NAMALWA (cell line): ENCODE measurements around the gene HOXB3.

Source experiments
- DNase-seq: peaks from one replicate; pipeline ENCODE4 v3.0.0-alpha.2; 2015; ENCODE audit warnings: low spot score

Gene HOXB3

DNA sequence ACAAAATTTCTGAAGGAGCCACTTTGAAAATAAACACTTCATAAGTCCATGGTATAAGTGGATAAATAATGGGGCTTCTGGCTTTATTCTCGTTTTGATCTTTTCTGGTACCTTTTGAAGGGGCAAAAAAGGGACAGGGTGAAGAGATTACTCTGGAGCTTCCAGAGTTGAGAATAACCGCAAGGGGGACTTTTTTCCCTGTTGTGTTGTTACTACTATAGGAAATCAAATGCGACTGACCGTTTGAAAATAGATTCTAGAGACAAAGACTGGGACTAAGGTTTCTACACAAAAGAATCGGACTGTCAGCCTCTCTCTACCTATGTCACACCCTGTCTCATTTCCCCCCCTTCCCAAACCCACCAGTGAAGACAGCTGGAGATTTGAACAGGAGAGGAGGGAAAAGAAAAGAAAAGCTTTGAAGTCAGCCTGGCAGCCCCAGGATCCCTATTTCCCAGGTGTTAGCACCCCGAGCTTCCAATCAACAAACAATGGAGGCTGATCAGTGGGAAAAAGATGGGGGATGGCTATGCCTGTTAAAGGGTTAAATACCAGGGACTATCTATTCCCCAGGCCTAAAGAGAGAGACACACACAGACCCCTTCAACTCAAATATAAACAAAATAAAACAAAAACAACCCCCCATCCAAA is 20.2 kb downstream of the HOXB3 start:
- no peak for DNase-seq

DNA sequence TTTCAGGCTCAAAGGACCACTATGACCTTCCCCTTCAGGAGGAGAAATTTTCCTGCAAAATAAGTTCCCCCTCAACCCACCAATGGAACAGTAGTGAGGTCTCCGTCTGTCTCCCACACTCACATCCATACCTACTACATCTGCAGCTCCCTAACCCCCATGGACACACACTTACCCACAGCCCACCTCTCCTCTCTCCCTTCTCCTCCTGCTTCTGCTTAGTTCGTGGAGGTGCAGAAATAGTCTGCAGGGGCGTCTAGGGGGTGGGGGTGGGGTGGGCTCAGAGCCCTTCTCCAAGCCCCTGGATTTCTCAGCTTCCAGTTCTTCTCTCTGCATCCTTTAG is 20.8 kb downstream of the HOXB3 start:
- DNase-seq: no peak

DNA sequence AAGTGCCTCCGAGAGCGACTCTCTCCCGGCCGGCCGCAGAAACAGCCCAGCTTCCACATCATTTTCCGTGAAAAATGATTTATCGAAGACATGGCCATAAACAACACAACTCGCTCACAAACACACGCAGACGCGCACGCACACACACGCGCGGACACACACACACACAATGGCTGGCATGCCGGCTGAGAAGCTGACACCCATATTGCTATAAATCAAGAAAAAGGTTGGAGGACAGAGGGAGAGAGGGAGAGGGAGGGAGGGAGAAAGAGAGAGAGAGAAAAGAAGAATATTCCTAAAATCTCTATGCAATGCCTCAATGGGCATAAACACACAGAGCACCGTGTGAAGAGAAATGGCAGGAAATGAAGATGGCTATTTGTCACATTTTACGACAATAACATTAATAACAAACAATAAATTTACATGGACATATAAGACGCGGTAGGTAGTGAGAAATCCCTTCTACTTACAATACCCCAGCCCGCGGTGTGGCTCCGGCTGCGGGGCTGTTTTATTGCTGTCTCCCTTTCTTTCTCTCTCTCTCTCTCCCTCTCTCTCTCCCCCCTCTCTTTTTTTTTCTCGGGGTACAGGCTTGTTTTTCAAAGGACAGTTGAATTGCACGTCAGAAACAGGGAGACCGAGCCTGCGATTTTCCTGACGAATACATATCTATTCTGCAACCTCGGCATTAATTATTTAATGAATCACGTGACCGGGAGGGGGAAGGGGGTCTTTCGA is 21.4 kb downstream of the HOXB3 start:
- no peak for DNase-seq

DNA sequence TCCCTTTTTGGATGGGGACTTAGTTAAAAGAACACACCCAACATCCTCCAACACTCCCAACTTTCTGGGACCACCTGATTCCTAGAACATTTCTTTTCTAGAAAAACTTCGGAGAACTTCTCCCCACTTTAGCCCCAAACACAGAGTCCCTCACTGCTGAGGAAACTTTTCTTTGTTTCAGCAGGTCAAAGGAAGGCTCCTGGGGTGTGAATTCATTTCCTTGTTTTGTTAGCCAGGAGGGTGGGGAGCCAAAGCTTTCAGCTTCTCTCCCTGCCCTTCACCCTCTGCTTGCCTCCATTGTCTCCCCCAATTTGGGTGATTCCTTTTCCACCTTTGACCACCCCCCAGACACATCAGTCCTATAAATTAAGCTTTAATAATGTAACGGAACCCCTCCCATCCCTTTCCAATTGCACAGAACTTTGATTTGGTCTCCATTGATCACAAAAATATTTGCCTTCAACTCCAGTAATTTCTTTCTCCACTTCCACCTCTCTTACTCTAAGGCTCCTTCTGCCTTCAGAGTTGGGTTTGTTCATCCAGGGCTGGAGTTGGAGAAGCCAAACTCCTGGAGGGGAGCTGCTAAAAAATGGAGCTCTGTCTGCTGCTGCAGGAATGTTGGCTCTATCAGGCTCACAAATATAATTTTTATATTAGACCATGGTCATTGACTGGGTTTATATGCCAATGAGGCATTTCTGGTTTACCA is 22.2 kb downstream of the HOXB3 start:
- DNase-seq: no peak

DNA sequence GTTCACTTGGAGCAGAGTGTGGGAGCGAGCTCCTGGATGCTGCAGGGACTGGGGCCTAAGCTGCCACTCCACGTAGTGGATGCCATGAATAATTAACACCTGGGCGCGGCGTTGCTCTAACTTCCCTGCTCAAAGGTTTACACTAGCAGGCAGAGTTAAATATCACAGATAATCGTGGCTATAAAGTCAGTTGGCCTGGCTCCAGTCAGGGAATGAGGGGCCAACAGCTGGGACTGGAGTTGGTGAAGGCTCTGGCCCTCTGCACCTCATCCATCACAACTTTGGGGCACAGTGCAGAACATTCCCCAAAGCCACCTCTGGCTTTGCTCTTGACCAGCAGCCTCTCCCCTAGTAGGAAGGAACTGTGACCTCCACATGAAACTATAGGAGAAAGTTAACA is 22.8 kb downstream of the HOXB3 start:
- DNase-seq: no peak

DNA sequence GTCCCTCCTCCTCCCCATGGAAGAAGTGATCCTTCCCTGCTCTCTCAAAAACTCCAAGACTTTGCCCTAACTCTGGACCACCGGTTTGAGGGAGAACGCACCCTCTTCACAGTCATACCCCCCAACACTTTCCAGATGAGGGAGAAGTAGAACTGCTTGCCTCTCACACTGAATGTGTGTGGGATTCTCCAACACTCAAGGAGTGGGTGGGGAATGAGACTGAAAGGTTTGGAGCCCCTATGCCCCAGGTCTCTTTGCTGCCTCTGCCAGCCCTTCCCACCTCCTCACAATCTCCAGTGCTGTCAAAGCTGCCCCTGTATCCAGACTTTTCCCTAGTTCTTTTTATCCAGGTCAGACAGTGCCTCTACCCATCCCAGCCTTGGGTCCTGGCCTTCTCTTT is 23.3 kb downstream of the HOXB3 start:
- no peak for DNase-seq

DNA sequence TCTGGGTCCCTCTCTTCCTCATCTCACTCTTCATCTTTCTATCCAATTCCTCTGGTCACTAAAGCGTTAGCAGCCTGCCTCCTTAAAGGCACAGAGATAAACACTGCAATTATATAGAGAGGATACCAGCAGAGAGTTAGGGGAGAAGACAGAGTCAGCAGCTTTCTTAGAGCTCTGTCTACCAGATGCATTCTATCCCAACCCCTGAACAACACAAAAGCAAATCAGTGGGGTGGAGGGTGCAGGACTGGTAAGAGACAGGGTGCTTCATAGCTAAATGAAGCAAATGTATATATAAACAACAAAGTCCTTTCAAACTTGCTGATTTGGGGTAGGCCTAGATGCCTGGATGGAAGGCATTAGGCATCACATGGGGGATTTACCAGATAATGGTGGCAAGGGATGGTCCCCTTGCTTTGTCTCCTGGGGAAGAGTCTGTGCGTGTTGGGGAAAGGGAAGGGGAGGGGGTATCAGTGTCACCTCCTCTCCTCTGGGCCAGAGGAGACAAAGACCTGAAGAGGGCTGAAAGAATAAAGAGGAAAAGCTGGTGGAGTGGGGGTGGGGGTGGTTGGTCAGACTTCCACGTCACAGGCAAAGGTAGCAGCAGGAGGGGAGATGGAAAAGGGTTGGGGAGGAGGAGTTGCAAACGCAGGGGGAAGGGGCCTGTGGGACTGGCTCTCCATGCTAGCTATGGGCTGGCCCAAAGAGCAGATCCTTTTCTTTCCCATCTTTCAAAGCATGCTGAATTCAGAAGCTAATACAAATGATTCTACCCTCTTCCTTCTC is 23.9 kb downstream of the HOXB3 start:
- DNase-seq: no peak

DNA sequence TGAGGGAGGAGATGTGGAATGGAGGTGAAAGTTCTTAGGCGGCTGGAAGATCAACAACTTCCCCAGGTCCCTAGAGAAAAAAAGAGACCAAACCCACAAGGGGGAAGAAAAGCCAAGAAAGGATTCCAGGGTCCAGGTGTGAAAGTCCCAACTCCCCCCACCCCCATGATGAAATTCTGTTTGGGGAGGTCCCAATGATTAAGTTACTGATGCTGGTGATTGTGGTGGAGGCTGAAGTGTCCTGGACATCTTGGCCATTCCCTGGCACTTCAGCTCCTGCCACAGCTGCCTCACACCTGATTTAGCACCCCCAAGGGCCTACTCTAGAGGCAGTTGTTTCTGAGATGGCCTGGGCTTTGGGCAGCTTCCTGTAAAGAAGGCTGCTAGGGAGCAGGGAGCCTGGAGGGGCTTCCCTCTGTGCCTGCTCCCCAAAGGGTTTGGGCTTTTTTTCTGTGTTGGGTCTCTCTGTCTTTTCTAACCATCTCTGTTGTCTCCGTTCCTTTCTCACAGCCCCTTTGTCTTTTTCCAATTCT is 25.0 kb downstream of the HOXB3 start:
- no peak for DNase-seq

DNA sequence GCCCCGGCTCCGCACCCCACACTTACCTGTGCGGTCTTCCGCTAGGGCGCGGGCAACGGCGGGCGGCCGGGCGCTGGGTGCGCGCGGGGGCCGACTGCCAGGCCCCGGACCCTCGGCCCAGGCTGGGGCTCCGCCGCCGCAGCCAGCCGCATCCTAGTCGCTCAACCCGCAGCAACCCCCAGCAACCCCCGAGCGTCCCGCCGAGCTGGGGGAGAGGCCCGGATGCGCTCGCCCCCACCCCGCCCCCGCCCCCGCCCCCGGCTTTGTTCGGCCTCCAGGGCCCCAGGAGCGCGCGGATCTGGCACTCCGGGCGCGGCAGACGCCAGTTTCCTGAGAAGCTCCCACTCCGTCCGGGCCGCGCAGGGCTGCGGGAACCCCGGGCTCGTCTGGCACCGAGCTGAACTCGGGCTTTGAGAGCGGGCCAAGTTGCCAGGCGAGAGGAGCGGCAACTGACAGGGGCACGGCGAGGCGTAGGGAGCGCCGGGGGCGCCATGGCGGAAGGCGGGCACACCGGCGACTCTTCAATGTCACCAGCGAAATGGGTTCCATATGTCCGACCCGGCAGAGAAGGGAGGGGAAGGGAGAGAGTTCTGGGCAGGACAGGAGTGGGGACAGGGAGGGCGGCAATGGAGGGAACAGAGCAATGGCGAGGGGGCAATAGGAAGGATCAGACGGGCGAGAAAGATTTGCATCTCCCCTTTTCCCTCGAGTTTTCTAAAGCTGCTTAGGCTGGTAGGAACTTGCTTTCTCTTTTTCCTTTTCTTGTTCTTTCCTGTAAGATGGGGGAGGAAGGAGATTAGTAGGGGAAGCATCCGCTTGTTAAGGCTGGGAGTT is 25.6 kb downstream of the HOXB3 start:
- DNase-seq: no peak

DNA sequence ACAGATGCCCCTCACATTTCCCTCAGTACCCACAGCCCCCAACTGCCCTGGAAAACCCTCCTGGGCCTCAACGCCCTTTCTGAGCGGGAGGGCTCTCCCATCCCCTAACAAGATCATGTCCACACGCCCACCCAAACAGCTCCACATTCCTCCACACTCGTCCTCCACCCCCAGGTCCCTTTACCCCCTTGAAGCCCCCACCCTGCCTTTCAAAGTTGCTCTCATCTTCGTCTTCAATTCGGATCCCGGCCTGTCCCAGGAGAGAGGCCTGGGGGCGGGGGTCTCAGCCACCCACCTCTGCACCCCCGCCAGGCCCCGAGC is 26.2 kb downstream of the HOXB3 start:
- DNase-seq: no peak

DNA sequence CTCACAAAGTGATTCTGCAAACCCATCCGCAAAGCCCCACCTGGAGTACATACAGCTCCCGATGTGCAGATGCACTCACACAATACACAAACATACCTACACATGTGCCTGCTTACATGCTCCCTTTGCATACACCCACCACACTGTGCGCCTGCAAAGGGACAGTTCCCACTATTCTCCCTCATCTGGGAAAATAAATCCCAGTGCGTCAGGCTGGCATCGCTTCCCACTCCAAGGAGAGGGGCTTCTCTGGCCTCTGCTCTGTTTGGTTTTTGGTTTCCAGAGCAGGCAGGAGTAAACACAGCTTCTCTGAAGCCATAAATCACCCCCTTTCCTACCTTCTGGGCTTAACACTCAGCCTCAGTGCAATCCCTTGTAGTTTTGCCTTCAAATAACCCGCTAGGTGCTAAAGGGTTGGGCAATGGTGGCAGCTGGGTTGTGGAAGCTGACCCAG is 26.6 kb downstream of the HOXB3 start:
- no peak for DNase-seq

DNA sequence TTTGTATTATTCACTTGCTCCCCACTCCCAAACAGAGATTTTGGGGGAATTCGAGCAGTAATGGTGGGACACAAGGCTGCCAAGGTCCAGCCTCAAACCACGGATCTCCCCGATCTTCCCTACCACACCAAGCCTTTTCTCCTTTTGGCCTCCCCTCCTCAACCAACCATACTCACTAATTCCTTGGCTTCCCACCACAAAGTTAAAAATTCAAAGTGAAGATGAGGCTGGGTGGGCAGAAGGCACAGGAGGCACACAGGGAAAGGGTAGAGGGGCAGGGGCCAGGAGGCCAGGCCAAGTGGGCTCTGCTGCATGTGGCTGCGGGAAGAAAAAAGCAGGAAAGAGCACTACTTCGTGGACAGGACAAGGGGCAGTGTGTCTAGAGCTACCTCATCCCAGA is 27.1 kb downstream of the HOXB3 start:
- no peak for DNase-seq

DNA sequence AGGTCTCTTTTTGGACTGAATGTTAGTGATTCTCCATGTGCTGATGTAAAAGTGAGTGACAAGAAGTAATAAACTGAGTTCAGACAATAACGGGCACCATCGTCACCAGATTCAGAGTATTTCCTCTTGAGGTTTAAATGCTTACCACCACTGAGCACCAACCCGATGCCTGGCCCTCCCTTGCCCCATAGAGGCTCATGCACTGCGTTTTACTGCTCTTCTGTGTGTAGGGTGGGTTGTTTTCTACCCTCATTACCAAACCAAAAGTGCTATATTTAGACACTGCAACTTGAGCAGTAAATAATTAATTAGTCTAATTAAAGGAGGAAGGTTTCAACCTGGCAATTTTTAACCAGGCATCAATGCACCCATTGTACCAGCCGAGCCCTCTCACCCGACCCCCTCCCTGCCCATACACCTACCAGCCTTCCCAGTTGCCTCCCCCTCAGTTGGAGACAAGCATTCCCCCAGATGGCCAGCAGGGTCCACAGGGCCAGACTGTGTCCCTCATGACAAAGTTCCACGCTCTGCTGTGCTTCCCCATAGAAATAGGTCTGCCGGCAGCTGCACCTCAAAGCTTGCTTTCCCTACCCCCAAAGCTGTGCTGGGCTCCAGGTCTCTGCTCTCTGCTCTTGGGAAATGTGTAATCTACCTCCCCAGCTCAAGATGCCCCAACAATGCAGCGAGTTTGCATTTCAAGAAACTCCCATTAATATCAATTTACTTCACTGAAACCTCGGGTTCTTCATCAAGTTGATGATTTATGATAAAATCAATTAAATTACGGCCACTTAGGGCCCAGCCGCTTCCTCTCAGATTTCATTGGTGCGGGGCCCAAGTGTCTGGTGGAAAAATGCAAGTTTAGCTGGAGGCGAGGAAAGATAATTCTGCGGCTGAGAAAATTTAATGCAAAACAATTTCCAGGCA is 27.9 kb downstream of the HOXB3 start:
- no peak for DNase-seq

DNA sequence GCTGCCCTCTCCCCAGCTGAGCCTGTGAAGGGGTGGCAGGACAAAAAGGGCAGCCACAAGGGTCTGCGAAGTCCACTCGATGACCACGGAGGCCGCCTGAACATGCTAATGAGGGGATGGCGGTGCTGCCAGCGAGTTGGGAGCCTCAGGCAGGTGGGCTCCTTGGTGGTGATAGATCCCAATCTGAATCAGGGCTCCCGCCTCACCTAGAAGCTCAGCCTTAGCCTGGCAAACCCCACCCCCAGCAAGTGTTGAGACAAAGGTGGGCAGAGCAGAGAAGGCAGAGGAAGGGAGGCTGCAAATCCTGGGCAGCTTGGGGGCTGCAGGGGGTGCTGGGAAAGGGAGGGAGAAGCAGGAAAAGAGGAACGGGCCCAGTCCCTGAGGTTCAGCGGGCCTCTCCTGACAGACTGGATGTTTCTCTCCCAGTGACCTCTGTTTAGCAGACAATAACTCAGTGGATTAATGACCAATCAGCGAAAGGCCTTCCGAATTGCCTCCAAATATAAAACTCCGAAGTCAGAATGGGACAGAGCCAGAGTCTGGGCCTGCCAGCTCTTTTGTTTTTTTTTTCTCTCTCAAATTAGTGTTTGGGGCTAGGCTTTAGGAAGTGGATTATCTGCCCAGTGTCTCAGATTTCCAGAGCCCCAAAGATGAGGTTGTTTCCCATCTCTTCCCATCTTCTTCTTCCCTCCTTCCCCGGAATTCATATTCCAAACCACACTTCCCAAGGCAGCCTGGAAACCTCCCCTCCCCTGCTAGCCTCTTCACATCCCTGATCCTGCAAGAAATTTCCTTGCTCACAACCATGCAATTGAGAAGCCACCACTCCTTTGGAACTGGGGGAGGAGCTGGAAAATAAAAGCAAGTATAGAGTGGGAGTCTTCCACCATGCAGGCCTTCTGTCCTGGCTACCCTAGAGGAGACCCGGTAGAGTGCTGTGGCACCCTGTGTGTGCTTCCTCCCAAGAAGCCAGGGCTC is 29.9 kb downstream of the HOXB3 start:
- DNase-seq: no peak

DNA sequence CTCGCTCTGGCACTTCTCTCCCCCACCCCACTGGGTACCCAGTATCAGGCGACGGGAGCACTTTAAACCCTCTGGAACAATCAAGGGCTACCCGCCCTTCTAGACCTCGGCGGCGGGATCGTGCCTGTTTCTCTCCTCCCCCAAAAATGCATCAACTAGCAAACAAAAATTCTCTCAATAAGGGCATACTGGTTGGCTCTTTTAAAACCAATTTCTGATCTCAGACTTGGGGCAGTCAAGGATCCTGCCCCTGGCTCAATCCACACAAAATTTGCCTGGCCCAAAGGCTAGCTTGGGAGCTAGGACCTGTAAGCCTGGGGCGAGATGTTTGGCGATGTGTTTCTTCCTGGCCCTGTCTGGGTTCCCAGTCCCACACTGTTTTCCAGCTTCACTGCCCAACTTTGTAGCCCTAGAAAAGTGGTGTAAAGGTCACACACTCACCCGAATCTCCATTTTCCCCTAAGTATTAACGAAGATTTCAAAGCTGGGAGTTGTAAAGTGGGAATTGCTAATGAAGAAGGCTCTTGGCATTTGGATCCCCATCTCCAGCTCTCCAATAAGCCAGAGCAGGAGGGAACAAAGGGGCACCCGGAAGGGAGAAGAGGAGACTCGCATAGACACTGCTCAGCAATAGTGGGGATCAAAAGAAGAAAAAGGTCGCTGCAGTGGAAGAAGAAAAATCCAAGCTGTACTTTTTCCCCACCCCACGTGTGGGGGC is 30.8 kb downstream of the HOXB3 start:
- no peak for DNase-seq

DNA sequence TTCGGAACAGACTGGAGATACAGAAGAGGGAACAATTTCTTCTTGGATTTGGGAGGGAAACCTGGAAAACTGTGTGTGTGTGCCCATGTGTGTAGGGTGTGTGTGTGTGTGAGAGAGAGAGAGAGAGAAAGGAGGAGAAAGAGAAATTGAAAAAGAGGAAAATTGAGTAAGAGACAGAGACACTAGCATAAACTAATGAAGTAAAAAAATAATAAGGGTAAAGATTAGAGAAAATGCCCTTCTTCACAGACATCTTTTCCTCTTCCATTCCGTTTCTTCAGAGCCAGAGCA is 31.3 kb downstream of the HOXB3 start:
- DNase-seq: no peak

DNA sequence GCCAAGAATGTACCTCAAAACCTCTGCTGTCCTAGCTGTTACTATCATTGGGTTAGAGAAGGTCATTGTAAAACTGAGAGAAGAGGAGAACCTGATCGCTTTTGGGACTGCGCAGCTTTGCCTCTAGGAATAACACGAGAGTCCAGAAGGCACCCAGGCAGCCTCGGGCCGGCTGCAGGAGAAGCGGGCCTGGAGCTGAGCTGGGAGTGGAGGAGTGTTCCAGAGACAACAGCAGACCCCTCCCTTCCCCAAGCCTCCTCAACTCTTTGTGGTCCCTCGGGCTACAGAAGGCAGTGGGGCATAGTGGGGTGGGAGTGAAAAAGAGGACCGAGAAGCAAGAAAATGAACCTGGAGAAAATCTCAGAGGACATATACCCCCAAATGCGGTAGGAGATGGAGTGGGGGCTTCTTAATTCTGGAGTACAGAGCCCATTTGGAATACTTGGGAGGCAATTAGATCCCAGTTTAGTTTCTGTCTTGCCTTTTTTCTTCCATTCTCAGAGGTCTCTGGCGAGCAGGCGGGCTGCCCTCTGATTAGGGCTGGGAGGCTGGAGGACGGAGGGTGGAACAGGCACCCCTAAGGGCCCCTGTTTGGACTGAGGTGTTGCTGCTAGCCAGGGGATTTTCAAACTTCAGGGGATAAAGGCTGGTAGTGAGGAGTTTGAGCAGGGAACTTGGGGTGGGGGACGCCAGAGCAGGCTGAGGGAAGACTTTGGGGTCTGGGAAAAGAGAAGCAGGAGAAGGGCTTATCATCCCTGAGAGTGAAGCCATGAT is 31.8 kb downstream of the HOXB3 start:
- no peak for DNase-seq
